Left lung (tissue), 10 donors: ENCODE results near the gene CPED1. TPM values are rescaled to one million over a fixed set of nuclear protein-coding genes. Genes with fewer than 3 reads are reported as not detected.
"Not testable (repeated sequence)": the region's sequence is repeated elsewhere in the genome, so short reads cannot be mapped to it uniquely, and the experiment has no call there.

Source experiments
- ATAC-seq: fragments of 200-7000 bp; cut with Tn5 transposase; one replicate; pipeline ENCODE4 v1.9.1; 2020; ENCODE audit warnings: moderate library complexity
- DNase-seq, 4 donors: peaks; one replicate each; pipeline ENCODE4 v3.0.0-alpha.2; 2013 to 2020
- H3K27ac ChIP-seq, 2 donors: fragments of 200-600 bp; sonication (generic) in 1 of 2; one replicate each; pipeline versions ENCODE4 v1.5.0 to v1.8.0; 2020 to 2021
- H3K27me3 ChIP-seq, 2 donors: fragments of 200-600 bp; sonication (generic) in 1 of 2; one replicate each; pipeline versions ENCODE4 v1.5.0 to v1.8.0; 2020 to 2021
- H3K36me3 ChIP-seq, 2 donors: fragments of 200-600 bp; sonication (generic) in 1 of 2; one replicate each; pipeline versions ENCODE4 v1.5.0 to v1.8.0; 2020 to 2021
- H3K4me1 ChIP-seq, 2 donors: fragments of 200-600 bp; one replicate each; pipeline ENCODE4 v1.8.0; 2021
- H3K4me3 ChIP-seq, 2 donors: fragments of 200-600 bp; sonication (generic) in 1 of 2; one replicate each; pipeline versions ENCODE4 v1.5.0 to v1.8.0; 2020 to 2021; ENCODE audit warnings: mild to moderate bottlenecking in 1 of 2
- H3K9me3 ChIP-seq, 2 donors: fragments of 200-600 bp; sonication (generic) in 1 of 2; one replicate each; pipeline versions ENCODE4 v1.5.0 to v1.8.0; 2020 to 2021
- intact Hi-C, 2 donors: fragments of 100-400 bp; cut with DNase I; formaldehyde crosslinking; loops; one replicate each; pipeline versions ENCODE4 v1.11.2 to v1.14.2; 2022
- polyA plus RNA-seq, 6 donors: library from polyadenylated mRNA; unstranded; fragments of 120-200 nt; gene quantifications; one replicate each; pipeline ENCODE4 v1.2.1, GENCODE V29; 2013; ENCODE audit not compliant: insufficient read length in 6 of 6
- total RNA-seq, 2 donors: library from RNA; stranded (reverse); fragmentation: NEBNext Ultra II Directional; extraction: Animal tissue kit (Norgen Biotek cat#: 25700); gene quantifications; one replicate each; pipeline ENCODE4 v1.2.1, GENCODE V29; 2021
- TF ChIP-seq, protein P1 (sequence below), 2 donors: fragments of 200-600 bp; sonication (generic) in 1 of 2; IDR thresholded peaks; one replicate each; pipeline versions ENCODE4 v1.5.0 to v1.8.0; 2021; ENCODE audit warnings: antibody characterized with exemption in 2 of 2
- donor health status: DM: no; HTN: yes; CAD: no.
- donor health status: DM: no; HTN: no; CAD: no.

The CPED1 gene
- total and polyA plus RNA-seq, 8 donors, result 8.8 to 29.6 (median 22.8) TPM

DNA sequence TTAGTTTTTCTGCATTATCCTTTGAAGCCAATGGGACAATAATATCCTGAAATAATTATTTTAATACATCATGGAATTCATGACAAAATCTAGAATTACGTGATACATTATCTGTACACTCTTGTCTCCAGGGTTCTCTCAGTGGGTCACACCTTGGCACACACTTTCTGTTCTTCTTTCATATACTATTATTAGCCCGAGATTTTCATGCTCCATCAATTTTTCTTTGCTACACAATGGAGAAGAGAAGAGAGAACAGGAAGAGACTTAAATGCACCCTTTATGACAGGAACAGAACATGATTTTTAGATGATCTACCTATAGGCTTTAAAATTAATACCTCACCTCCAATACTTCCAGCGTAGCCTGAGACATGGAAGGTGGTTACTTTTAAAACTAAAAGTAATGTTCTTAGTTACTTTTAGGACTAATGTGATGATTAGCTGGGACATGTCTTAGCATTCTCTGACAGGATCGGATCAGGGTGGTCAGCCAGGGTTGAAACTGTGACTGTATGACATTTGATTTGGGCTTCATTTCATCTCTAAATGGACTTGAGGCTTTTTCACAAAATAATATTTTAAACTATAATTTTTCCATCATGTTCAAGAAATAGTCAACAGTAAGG, 192.0 kb downstream of the CPED1 start:
- ATAC-seq (no peak), DNase-seq (no peak)
- H3K4me3 ChIP-seq, result no peak overlapping the region
- no peak overlapping the region for H3K27ac ChIP-seq
- H3K27me3 ChIP-seq, result no peaks in the 10 kb centered on the region
- intact Hi-C loops, result no loop called here
- TF ChIP-seq, protein P1, sequence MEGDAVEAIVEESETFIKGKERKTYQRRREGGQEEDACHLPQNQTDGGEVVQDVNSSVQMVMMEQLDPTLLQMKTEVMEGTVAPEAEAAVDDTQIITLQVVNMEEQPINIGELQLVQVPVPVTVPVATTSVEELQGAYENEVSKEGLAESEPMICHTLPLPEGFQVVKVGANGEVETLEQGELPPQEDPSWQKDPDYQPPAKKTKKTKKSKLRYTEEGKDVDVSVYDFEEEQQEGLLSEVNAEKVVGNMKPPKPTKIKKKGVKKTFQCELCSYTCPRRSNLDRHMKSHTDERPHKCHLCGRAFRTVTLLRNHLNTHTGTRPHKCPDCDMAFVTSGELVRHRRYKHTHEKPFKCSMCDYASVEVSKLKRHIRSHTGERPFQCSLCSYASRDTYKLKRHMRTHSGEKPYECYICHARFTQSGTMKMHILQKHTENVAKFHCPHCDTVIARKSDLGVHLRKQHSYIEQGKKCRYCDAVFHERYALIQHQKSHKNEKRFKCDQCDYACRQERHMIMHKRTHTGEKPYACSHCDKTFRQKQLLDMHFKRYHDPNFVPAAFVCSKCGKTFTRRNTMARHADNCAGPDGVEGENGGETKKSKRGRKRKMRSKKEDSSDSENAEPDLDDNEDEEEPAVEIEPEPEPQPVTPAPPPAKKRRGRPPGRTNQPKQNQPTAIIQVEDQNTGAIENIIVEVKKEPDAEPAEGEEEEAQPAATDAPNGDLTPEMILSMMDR (IDR thresholded peaks at IDR 0.05), result no peak
- H3K36me3 ChIP-seq, result no peaks in the 10 kb centered on the region
- H3K9me3 ChIP-seq, result no peaks in the 10 kb centered on the region
- no peaks in the 10 kb centered on the region for H3K4me1 ChIP-seq

GRCh38 chr7:121181357-121181756, 192.8 kb downstream of the CPED1 start:
- no peak for ATAC-seq
- TF ChIP-seq, protein P1 (IDR thresholded peaks at IDR 0.05), result no peak
- H3K36me3 ChIP-seq, result no peaks in the 10 kb centered on the region

GRCh38 chr7:121182281-121182680, 193.8 kb downstream of the CPED1 start:
- Histone ChIP-seq H3K4me1 (no peaks in the 10 kb centered on the region), H3K9me3 (no peaks in the 10 kb centered on the region), H3K4me3 (no peak overlapping the region), H3K27me3 (no peaks in the 10 kb centered on the region), H3K27ac (no peak overlapping the region), H3K36me3 (no peaks in the 10 kb centered on the region)
- TF ChIP-seq, protein P1 (IDR thresholded peaks at IDR 0.05), result no peak
- intact Hi-C loops, result no loop called here
- ATAC-seq (no peak), DNase-seq (no peak)

More at GRCh38 chr7:121181357-121181756, 192.8 kb downstream of the CPED1 start:
- no peaks in the 10 kb centered on the region for H3K4me1 ChIP-seq
- H3K27ac ChIP-seq, result no peak overlapping the region
- intact Hi-C loops, result no loop called here
- no peaks in the 10 kb centered on the region for H3K9me3 ChIP-seq
- H3K27me3 ChIP-seq, result no peaks in the 10 kb centered on the region
- no peak for DNase-seq
- no peak overlapping the region for H3K4me3 ChIP-seq

DNA sequence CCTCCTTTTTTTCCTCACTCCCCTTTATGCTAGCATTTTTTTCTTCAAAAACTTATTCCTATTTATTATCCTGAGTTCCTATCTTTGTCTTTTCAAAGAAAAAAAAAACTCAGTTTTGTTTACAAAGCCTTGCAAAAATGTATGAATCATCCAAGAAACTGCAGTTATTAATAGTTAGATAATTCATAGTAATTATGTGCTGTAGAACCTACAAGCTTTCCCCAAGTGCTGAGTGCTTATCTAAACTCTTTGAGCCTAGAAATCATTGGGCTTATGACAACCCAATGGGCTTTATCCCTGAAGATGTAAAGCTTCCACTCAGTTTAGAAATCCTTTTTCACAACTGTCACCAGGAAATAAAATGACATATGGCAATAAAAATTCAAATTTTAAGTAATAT, 194.4 kb downstream of the CPED1 start:
- no peaks in the 10 kb centered on the region for H3K9me3 ChIP-seq
- no peaks in the 10 kb centered on the region for H3K4me1 ChIP-seq
- H3K4me3 ChIP-seq, result no peak overlapping the region
- TF ChIP-seq, protein P1 (IDR thresholded peaks at IDR 0.05), result no peak
- no peak overlapping the region for H3K27ac ChIP-seq
- no peak for DNase-seq
- no peak for ATAC-seq
- intact Hi-C loops, result no loop called here
- no peaks in the 10 kb centered on the region for H3K36me3 ChIP-seq
- no peaks in the 10 kb centered on the region for H3K27me3 ChIP-seq

DNA sequence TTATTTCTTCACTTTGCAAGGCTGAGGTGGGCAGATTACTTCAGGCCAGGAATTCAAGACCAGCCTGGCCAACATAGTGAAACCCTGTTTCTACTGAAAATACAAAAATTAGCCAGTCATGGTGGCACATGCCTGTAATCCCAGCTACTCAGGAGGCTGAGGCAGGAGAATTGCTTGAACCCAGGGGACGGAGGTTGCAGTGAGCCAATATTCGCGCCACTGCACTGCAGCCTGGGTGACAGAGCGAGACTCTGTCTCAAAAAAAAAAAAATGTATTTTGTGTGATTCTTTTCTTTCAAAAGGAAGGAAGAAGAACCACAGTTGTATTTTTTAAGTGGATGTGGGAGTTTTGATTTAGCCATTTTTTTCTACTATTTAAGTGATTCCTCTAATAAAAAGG, 195.4 kb downstream of the CPED1 start:
- H3K27me3 ChIP-seq, H3K4me1 ChIP-seq, ATAC-seq, intact Hi-C loops, DNase-seq, H3K36me3 ChIP-seq, H3K4me3 ChIP-seq, H3K27ac ChIP-seq, H3K9me3 ChIP-seq: not testable (repeated sequence)

- no peaks in the 10 kb centered on the region for H3K27me3 ChIP-seq
- no peaks in the 10 kb centered on the region for H3K9me3 ChIP-seq
- intact Hi-C loops, result no loop called here
- TF ChIP-seq, protein P1 (IDR thresholded peaks at IDR 0.05), result no peak
- no peaks in the 10 kb centered on the region for H3K4me1 ChIP-seq
- ATAC-seq (no peak), DNase-seq (no peak)
- no peak overlapping the region for H3K4me3 ChIP-seq
- no peaks in the 10 kb centered on the region for H3K36me3 ChIP-seq
- no peak overlapping the region for H3K27ac ChIP-seq
Measured at GRCh38 chr7:121186746-121187145, 198.2 kb downstream of the CPED1 start.
